H1 (cell line): ENCODE results near the gene PNLDC1. TPM values are rescaled to one million over a fixed set of nuclear protein-coding genes. Genes with fewer than 3 reads are reported as not detected.
"Not testable (repeated sequence)": the region's sequence is repeated elsewhere in the genome, so short reads cannot be mapped to it uniquely, and the experiment has no call there.

Experiments used
- CTCF ChIA-PET: fragments of 300-600 bp; sonication (Branson Sonifier 250); formaldehyde crosslinking; loops from one replicate; lab custom pipeline; 2021; ENCODE audit not compliant: partially characterized antibody; lab: Charles Lee
- POLR2A ChIA-PET: fragments of 300-600 bp; sonication (Branson Sonifier 250); formaldehyde crosslinking; loops from one replicate; lab custom pipeline; 2021; ENCODE audit warnings: inconsistent platforms; ENCODE audit not compliant: partially characterized antibody; lab: Charles Lee
- DNase-seq, 2 experiments: peaks; one replicate each; pipeline versions ENCODE4 v3.0.0 to v3.0.0-alpha.2; 2010 to 2022; ENCODE audit warnings: low spot score in 2 of 2, low read depth in 1 of 2, mixed read lengths in 1 of 2
- FAIRE-seq: peaks from 2 replicates; lab custom pipeline; 2011; peaks lifted over from hg19 to GRCh38; lab: Jason Lieb, UNC
- H2AFZ ChIP-seq: 2 replicates; pipeline ENCODE4 v1.8.1; 2012; ENCODE audit warnings: low read length, inconsistent platforms
- H2AK5ac ChIP-seq: 2 replicates; pipeline ENCODE4 v1.6.1; 2013; ENCODE audit warnings: low read depth, low read length
- H2BK120ac ChIP-seq: replicated peaks from 2 replicates; pipeline ENCODE3; 2013; ENCODE audit warnings: low read depth, low read length, inconsistent platforms
- H2BK12ac ChIP-seq: 2 replicates; pipeline ENCODE4 v1.6.1; 2013; ENCODE audit warnings: low read depth, low read length
- H2BK15ac ChIP-seq: 2 replicates; pipeline ENCODE4 v1.6.1; 2013; ENCODE audit warnings: low read length
- H2BK20ac ChIP-seq: 2 replicates; pipeline ENCODE4 v1.6.1; 2013; ENCODE audit warnings: low read length
- H2BK5ac ChIP-seq: 2 replicates; pipeline ENCODE4 v1.6.1; 2013; ENCODE audit warnings: low read depth, low read length
- H3K14ac ChIP-seq: 2 replicates; pipeline ENCODE4 v1.6.1; 2013; ENCODE audit warnings: inconsistent platforms; ENCODE audit not compliant: insufficient read length
- H3K18ac ChIP-seq: 2 replicates; pipeline ENCODE4 v1.6.1; 2013; ENCODE audit warnings: low read length; ENCODE audit errors: extremely low read depth
- H3K23ac ChIP-seq: 2 replicates; pipeline ENCODE4 v1.6.1; 2013; ENCODE audit warnings: inconsistent platforms; ENCODE audit not compliant: insufficient read length
- H3K23me2 ChIP-seq: 2 replicates; pipeline ENCODE4 v1.6.1; 2013; ENCODE audit warnings: low read depth, low read length
- H3K27ac ChIP-seq: 2 replicates; pipeline ENCODE4 v1.6.1; 2011; ENCODE audit warnings: low read depth, low read length, inconsistent platforms
- H3K27me3 ChIP-seq, 4 experiments: replicated peaks in 1 of 4; 1 replicate in 1 of 4; 2 replicates in 3 of 4; pipeline versions ENCODE4 v1.6.1 to v1.8.1; 2011 to 2013; ENCODE audit warnings: low read length in 3 of 4, mild to moderate bottlenecking in 3 of 4, inconsistent platforms in 2 of 4, mixed read lengths in 2 of 4, moderate library complexity in 1 of 4; ENCODE audit not compliant: control insufficient read depth in 3 of 4, insufficient read depth in 3 of 4; ENCODE audit errors: extremely low read depth in 1 of 4
- H3K36me3 ChIP-seq, 4 experiments: 2 replicates each; pipeline versions ENCODE4 v1.6.1 to v1.8.1; 2011 to 2013; ENCODE audit warnings: mild to moderate bottlenecking in 4 of 4, low read length in 3 of 4, moderate library complexity in 2 of 4, control low read depth in 1 of 4, inconsistent platforms in 1 of 4; ENCODE audit not compliant: insufficient read depth in 4 of 4, control insufficient read depth in 2 of 4
- H3K4ac ChIP-seq: replicated peaks from 2 replicates; pipeline ENCODE3; 2013; ENCODE audit warnings: low read length, low read depth, mixed read lengths, inconsistent platforms; ENCODE audit not compliant: insufficient read length
- H3K4me1 ChIP-seq, 4 experiments: replicated peaks in 1 of 4; 1 replicate in 1 of 4; 2 replicates in 3 of 4; pipeline versions ENCODE4 v1.6.1 to v1.8.1; 2011 to 2013; ENCODE audit warnings: low read length in 3 of 4, inconsistent platforms in 2 of 4, mixed read lengths in 1 of 4; ENCODE audit not compliant: insufficient read depth in 4 of 4, control insufficient read depth in 3 of 4
- H3K4me2 ChIP-seq, 2 experiments: 2 replicates each; pipeline versions ENCODE4 v1.6.1 to v1.8.1; 2011 to 2013; ENCODE audit warnings: low read depth in 2 of 2, low read length in 2 of 2, control low read depth in 1 of 2, inconsistent platforms in 1 of 2, mild to moderate bottlenecking in 1 of 2; ENCODE audit not compliant: insufficient read depth in 1 of 2
- H3K4me3 ChIP-seq, 4 experiments: fragments of 200-600, 300-600 bp in 1 of 4; sonication (generic), shearing (Covaris generic), sonication (Bioruptor Twin) in 1 of 4; 2 replicates each; pipeline versions ENCODE4 v1.5.1 to v1.8.1; 2011 to 2016; ENCODE audit warnings: low read length in 4 of 4, low read depth in 3 of 4, control low read depth in 2 of 4, inconsistent platforms in 2 of 4, mild to moderate bottlenecking in 2 of 4, mixed read lengths in 1 of 4, moderate library complexity in 1 of 4; ENCODE audit not compliant: insufficient read depth in 2 of 4; ENCODE audit errors: extremely low read depth in 1 of 4
- H3K56ac ChIP-seq: replicated peaks from 2 replicates; pipeline ENCODE3; 2013; ENCODE audit warnings: low read depth, mild to moderate bottlenecking, mixed read lengths, low read length, inconsistent platforms; ENCODE audit not compliant: insufficient read length
- H3K79me1 ChIP-seq: 2 replicates; pipeline ENCODE4 v1.6.1; 2013; ENCODE audit warnings: low read depth, low read length, control low read depth
- H3K79me2 ChIP-seq, 2 experiments: 2 replicates each; pipeline versions ENCODE4 v1.6.1 to v1.8.1; 2012 to 2013; ENCODE audit warnings: low read length in 2 of 2, mild to moderate bottlenecking in 2 of 2, inconsistent platforms in 1 of 2; ENCODE audit not compliant: insufficient read depth in 2 of 2, control insufficient read depth in 1 of 2
- H3K9ac ChIP-seq, 4 experiments: replicated peaks in 1 of 4; 1 replicate in 1 of 4; 2 replicates in 3 of 4; pipeline versions ENCODE4 v1.6.1 to v1.8.1; 2011 to 2013; ENCODE audit warnings: low read depth in 3 of 4, low read length in 3 of 4, control low read depth in 2 of 4, mild to moderate bottlenecking in 2 of 4, moderate library complexity in 2 of 4, inconsistent platforms in 1 of 4; ENCODE audit errors: extremely low read depth in 1 of 4
- H3K9me3 ChIP-seq, 2 experiments: 2 replicates each; pipeline versions ENCODE4 v1.6.1 to v1.8.1; 2012 to 2013; ENCODE audit warnings: mild to moderate bottlenecking in 2 of 2, moderate library complexity in 2 of 2, control low read depth in 1 of 2, inconsistent platforms in 1 of 2, low read depth in 1 of 2, low read length in 1 of 2, mixed read lengths in 1 of 2; ENCODE audit not compliant: insufficient read depth in 2 of 2
- H4K20me1 ChIP-seq, 2 experiments: replicated peaks in 1 of 2; 2 replicates each; pipeline versions ENCODE3 to v1.8.1; 2011 to 2013; ENCODE audit warnings: inconsistent platforms in 2 of 2, low read length in 2 of 2, mild to moderate bottlenecking in 1 of 2; ENCODE audit not compliant: insufficient read depth in 2 of 2, control insufficient read depth in 1 of 2
- H4K5ac ChIP-seq: 2 replicates; pipeline ENCODE4 v1.6.1; 2013; ENCODE audit warnings: low read length, low read depth, mixed read lengths, inconsistent platforms; ENCODE audit not compliant: insufficient read length
- H4K8ac ChIP-seq: 2 replicates; pipeline ENCODE4 v1.8.0; 2013; ENCODE audit warnings: mild to moderate bottlenecking, moderate library complexity, low read length, inconsistent platforms; ENCODE audit not compliant: insufficient read depth; ENCODE audit errors: extremely low read depth
- H4K91ac ChIP-seq: replicated peaks from 2 replicates; pipeline ENCODE3; 2013; ENCODE audit warnings: low read length, mixed read lengths, inconsistent platforms; ENCODE audit not compliant: insufficient read length
- CREB1 ChIP-seq: IDR thresholded peaks from 2 replicates; pipeline ENCODE4 v1.6.1; 2012; ENCODE audit warnings: inconsistent platforms
- KDM1A ChIP-seq: fragments of 200-600, 300-600 bp; sonication (generic); IDR thresholded peaks from 2 replicates; pipeline ENCODE4 v1.7.1; 2016; ENCODE audit warnings: mild to moderate bottlenecking, low read length, borderline replicate concordance
- RAD21 ChIP-seq, 2 experiments: IDR thresholded peaks in 1 of 2; conservative IDR thresholded peaks in 1 of 2; 2 replicates each; pipeline ENCODE4 v1.6.1; 2011; ENCODE audit warnings: low read depth in 2 of 2, low read length in 2 of 2, improper control_type of control experiment in 1 of 2, inconsistent platforms in 1 of 2, mild to moderate bottlenecking in 1 of 2, moderate library complexity in 1 of 2
- WGBS, 2 experiments: shearing (Covaris generic) in 1 of 2; methylation state at CpG; one replicate each; pipeline versions ENCODE4 v1.1.6 to v1.1.7; 2013 to 2015; ENCODE audit warnings: low lambda C conversion rate in 2 of 2, mixed read lengths in 2 of 2, inconsistent platforms in 1 of 2, low coverage in 1 of 2, missing lambda C conversion rate in 1 of 2; ENCODE audit not compliant: insufficient replicate concordance in 2 of 2, insufficient coverage in 1 of 2, insufficient read length in 1 of 2; ENCODE audit errors: extremely low coverage in 1 of 2, missing lambda C conversion rate in 1 of 2; 5-methylcytosine and 5-hydroxymethylcytosine counted together
- polyA plus RNA-seq, 7 experiments: library from polyadenylated mRNA; depleted of rRNA in 3 of 7; stranded (reverse) in 5 of 7; unstranded in 2 of 7; fragments of >200 nt in 5 of 7; fragments of 200-250 nt in 2 of 7; gene quantifications; 1 replicate in 5 of 7; 2 replicates in 1 of 7; 4 replicates in 1 of 7; pipeline versions ENCODE4 v1.2.1 to v1.2.3, GENCODE V29; 2011 to 2013; ENCODE audit warnings: missing spikeins in 2 of 7, mixed read lengths in 2 of 7
- total RNA-seq: library from RNA; stranded (reverse); fragmentation: NEBNext Ultra II Directional; extraction: Animal tissue kit (Norgen Biotek cat#: 25700); gene quantifications from 2 replicates; pipeline ENCODE4 v1.2.1, GENCODE V29; 2021
- TF ChIP-seq, protein P1 (sequence below), 3 experiments: IDR thresholded peaks; 1 replicate in 2 of 3; 2 replicates in 1 of 3; pipeline versions ENCODE4 v1.5.1 to v1.6.1; 2011; ENCODE audit warnings: low read length in 3 of 3, mild to moderate bottlenecking in 3 of 3, inconsistent platforms in 2 of 3, low read depth in 1 of 3, moderate library complexity in 1 of 3; ENCODE audit not compliant: insufficient read depth in 1 of 3; ENCODE audit errors: control extremely low read depth in 1 of 3

PNLDC1 gene
- total and polyA plus RNA-seq, 2 of the 8 experiments (the other 6 are each of a cell fraction or from before 2014, with no cell fraction given) = 0.15 to 0.34 TPM

- H3K27ac ChIP-seq, DNase-seq, H2BK120ac ChIP-seq, H3K56ac ChIP-seq, H4K8ac ChIP-seq, H2BK5ac ChIP-seq, H2BK12ac ChIP-seq, H2BK20ac ChIP-seq, H3K4ac ChIP-seq, H3K23ac ChIP-seq, H3K4me1 ChIP-seq, H3K4me2 ChIP-seq, H3K36me3 ChIP-seq, H3K79me2 ChIP-seq, H3K23me2 ChIP-seq, H2AK5ac ChIP-seq, H4K5ac ChIP-seq, H3K79me1 ChIP-seq, H3K9ac ChIP-seq, H3K9me3 ChIP-seq, H3K27me3 ChIP-seq, H3K14ac ChIP-seq, H4K20me1 ChIP-seq, H3K4me3 ChIP-seq, POLR2A ChIA-PET, H2BK15ac ChIP-seq, H2AFZ ChIP-seq, H4K91ac ChIP-seq, H3K18ac ChIP-seq: not testable (repeated sequence)
- CTCF ChIA-PET = interaction anchor here (0.7 to 2.0 kb wide), 29 partner anchors 8 to 594 kb away, joined by 3 to 32 read pairs (median 4); partner anchors contain the start of gene MAS1
- WGBS, 2 experiments = 51% methylated on average over 5 of the region's 5 CpGs; no CpG with 5 or more reads in 1 of the 2 experiments
- peak; percentile 70 for FAIRE-seq
- TF ChIP-seq, protein P1, sequence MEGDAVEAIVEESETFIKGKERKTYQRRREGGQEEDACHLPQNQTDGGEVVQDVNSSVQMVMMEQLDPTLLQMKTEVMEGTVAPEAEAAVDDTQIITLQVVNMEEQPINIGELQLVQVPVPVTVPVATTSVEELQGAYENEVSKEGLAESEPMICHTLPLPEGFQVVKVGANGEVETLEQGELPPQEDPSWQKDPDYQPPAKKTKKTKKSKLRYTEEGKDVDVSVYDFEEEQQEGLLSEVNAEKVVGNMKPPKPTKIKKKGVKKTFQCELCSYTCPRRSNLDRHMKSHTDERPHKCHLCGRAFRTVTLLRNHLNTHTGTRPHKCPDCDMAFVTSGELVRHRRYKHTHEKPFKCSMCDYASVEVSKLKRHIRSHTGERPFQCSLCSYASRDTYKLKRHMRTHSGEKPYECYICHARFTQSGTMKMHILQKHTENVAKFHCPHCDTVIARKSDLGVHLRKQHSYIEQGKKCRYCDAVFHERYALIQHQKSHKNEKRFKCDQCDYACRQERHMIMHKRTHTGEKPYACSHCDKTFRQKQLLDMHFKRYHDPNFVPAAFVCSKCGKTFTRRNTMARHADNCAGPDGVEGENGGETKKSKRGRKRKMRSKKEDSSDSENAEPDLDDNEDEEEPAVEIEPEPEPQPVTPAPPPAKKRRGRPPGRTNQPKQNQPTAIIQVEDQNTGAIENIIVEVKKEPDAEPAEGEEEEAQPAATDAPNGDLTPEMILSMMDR (IDR thresholded peaks at IDR 0.05; ENCODE audit: control extremely low read depth in 1 of 3, insufficient read depth in 1 of 3, low read depth in 1 of 3, low read length in 3 of 3) = peak in 2 of 3 experiments; percentile 55 to 65; a peak in 3 of 4 replicates
- TF ChIP-seq CREB1 (peak; percentile 51; the same call in 1 of the 2 replicates), RAD21 (IDR thresholded peaks at IDR 0.05 in 1 of 2, conservative IDR thresholded peaks at IDR 0.05 in 1 of 2; ENCODE audit: low read depth in 2 of 2, low read length in 2 of 2) (peak; percentile 90 to 91), KDM1A (0 out of 2 replicates have a peak, but pooled peaks have one; percentile 38)
Measured at GRCh38 chr6:159863341-159863740, 63.3 kb downstream of the PNLDC1 start.
